Measurements from ENCODE around the gene DCHS1.

DCHS1 gene

GRCh38 chr11:6587360-6587953 is 68.2 kb downstream of the DCHS1 start:
- no peak for DNase-seq

GRCh38 chr11:6586434-6587359 is 68.9 kb downstream of the DCHS1 start:
- no peak for DNase-seq

GRCh38 chr11:6584528-6584927 is 71.1 kb downstream of the DCHS1 start:
- no peak for DNase-seq

GRCh38 chr11:6583584-6583983 is 72.0 kb downstream of the DCHS1 start:
- no peak for DNase-seq

- no peak for DNase-seq
Measured at GRCh38 chr11:6579681-6580080, 75.9 kb downstream of the DCHS1 start.

GRCh38 chr11:6578134-6578533 is 77.5 kb downstream of the DCHS1 start:
- no peak for DNase-seq

GRCh38 chr11:6576471-6577373 is 78.9 kb downstream of the DCHS1 start:
- no peak for DNase-seq

- no peak for DNase-seq
Measured at GRCh38 chr11:6574816-6575715, 80.5 kb downstream of the DCHS1 start.

- DNase-seq: no peak
Measured at GRCh38 chr11:6572215-6572614, 83.4 kb downstream of the DCHS1 start.

GRCh38 chr11:6571434-6572008 is 84.1 kb downstream of the DCHS1 start:
- DNase-seq: no peak

All from GDM1 (cell line).